Measurements from ENCODE around the gene FBXO9. TPM values are rescaled to one million over a fixed set of nuclear protein-coding genes. Genes with fewer than 3 reads are reported as not detected.

Gene FBXO9
- polyA plus RNA-seq, 4 donors = 30.6 to 121 (median 39.0) TPM

GRCh38 chr6:53119349-53119748 is 54.1 kb downstream of the FBXO9 start:
- FAIRE-seq (no peak), DNase-seq (no peak)
- H3K9me3 ChIP-seq (ENCODE audit: control insufficient read depth in 2 of 2, insufficient read depth in 1 of 2, low read depth in 1 of 2, low read length in 1 of 2) = peaks cover 0 to 3% of the 10 kb centered on the region in 2 donors
- H3K27me3 ChIP-seq (ENCODE audit: control insufficient read depth in 3 of 3, insufficient read depth in 3 of 3, low read length in 3 of 3) = no peaks in the 10 kb centered on the region
- H3K4me1 ChIP-seq (ENCODE audit: control insufficient read depth in 3 of 3, insufficient read depth in 2 of 3, low read depth in 1 of 3, low read length in 2 of 3) = peaks cover 0 to 4% (median 0%) of the 10 kb centered on the region in 3 donors
- no peaks in the 10 kb centered on the region for H3K36me3 ChIP-seq (ENCODE audit: control insufficient read depth in 3 of 3, insufficient read depth in 2 of 3, low read depth in 1 of 3, low read length in 3 of 3)
- no peak overlapping the region for H3K4me3 ChIP-seq (ENCODE audit: low read depth in 1 of 3, low read length in 3 of 3)
- 64 to 90% (median 75%) methylated on average over 1 of the region's 1 CpG for WGBS, 3 donors
- peak overlapping the region in 1 of 3 donors; percentile 84 for H3K27ac ChIP-seq (ENCODE audit: low read depth in 1 of 3, low read length in 2 of 3)

- H3K27ac ChIP-seq (ENCODE audit: low read depth in 1 of 3, low read length in 2 of 3) = peak overlapping the region in 1 of 3 donors; percentile 84
- 21 to 33% (median 33%) methylated on average over 4 of the region's 4 CpGs for WGBS, 3 donors
- peak in 1 of 2 donors; percentile 22 for DNase-seq
These were observed 54.7 kb downstream of the FBXO9 start for GRCh38 chr6:53119772-53120409.

GRCh38 chr6:53124131-53124800 is 59.1 kb downstream of the FBXO9 start:
- DNase-seq (no peak), FAIRE-seq (no peak)
- H3K36me3 ChIP-seq (ENCODE audit: control insufficient read depth in 3 of 3, insufficient read depth in 2 of 3, low read depth in 1 of 3, low read length in 3 of 3) = no peaks in the 10 kb centered on the region
- H3K27me3 ChIP-seq (ENCODE audit: control insufficient read depth in 3 of 3, insufficient read depth in 3 of 3, low read length in 3 of 3) = peaks cover 0 to 2% (median 0%) of the 10 kb centered on the region in 3 donors
- 94 to 96% (median 95%) methylated on average over 10 of the region's 10 CpGs for WGBS, 3 donors
- no peak overlapping the region for H3K27ac ChIP-seq (ENCODE audit: low read depth in 1 of 3, low read length in 2 of 3)
- no peaks in the 10 kb centered on the region for H3K9me3 ChIP-seq (ENCODE audit: control insufficient read depth in 2 of 2, insufficient read depth in 1 of 2, low read depth in 1 of 2, low read length in 1 of 2)
- no peak overlapping the region for H3K4me3 ChIP-seq (ENCODE audit: low read depth in 1 of 3, low read length in 3 of 3)
- H3K4me1 ChIP-seq (ENCODE audit: control insufficient read depth in 3 of 3, insufficient read depth in 2 of 3, low read depth in 1 of 3, low read length in 2 of 3) = no peaks in the 10 kb centered on the region

More at GRCh38 chr6:53119772-53120409, 54.7 kb downstream of the FBXO9 start:
- Histone ChIP-seq H3K27me3 (ENCODE audit: control insufficient read depth in 3 of 3, insufficient read depth in 3 of 3, low read length in 3 of 3) (no peaks in the 10 kb centered on the region), H3K36me3 (ENCODE audit: control insufficient read depth in 3 of 3, insufficient read depth in 2 of 3, low read depth in 1 of 3, low read length in 3 of 3) (no peaks in the 10 kb centered on the region), H3K4me1 (ENCODE audit: control insufficient read depth in 3 of 3, insufficient read depth in 2 of 3, low read depth in 1 of 3, low read length in 2 of 3) (peaks cover 0 to 4% (median 0%) of the 10 kb centered on the region in 3 donors), H3K4me3 (ENCODE audit: low read depth in 1 of 3, low read length in 3 of 3) (no peak overlapping the region), H3K9me3 (ENCODE audit: control insufficient read depth in 2 of 2, insufficient read depth in 1 of 2, low read depth in 1 of 2, low read length in 1 of 2) (peaks cover 0 to 3% of the 10 kb centered on the region in 2 donors)
- no peak for FAIRE-seq

GRCh38 chr6:53125276-53125675 is 60.1 kb downstream of the FBXO9 start:
- Histone ChIP-seq H3K36me3 (ENCODE audit: control insufficient read depth in 3 of 3, insufficient read depth in 2 of 3, low read depth in 1 of 3, low read length in 3 of 3) (no peaks in the 10 kb centered on the region), H3K4me3 (ENCODE audit: low read depth in 1 of 3, low read length in 3 of 3) (no peak overlapping the region), H3K4me1 (ENCODE audit: control insufficient read depth in 3 of 3, insufficient read depth in 2 of 3, low read depth in 1 of 3, low read length in 2 of 3) (no peaks in the 10 kb centered on the region), H3K27ac (ENCODE audit: low read depth in 1 of 3, low read length in 2 of 3) (no peak overlapping the region), H3K9me3 (ENCODE audit: control insufficient read depth in 2 of 2, insufficient read depth in 1 of 2, low read depth in 1 of 2, low read length in 1 of 2) (no peaks in the 10 kb centered on the region), H3K27me3 (ENCODE audit: control insufficient read depth in 3 of 3, insufficient read depth in 3 of 3, low read length in 3 of 3) (peaks cover 0 to 2% (median 0%) of the 10 kb centered on the region in 3 donors)
- DNase-seq (no peak), FAIRE-seq (no peak)
- 79 to 94% (median 85%) methylated on average over 4 of the region's 4 CpGs for WGBS, 3 donors

GRCh38 chr6:53128842-53129241 is 63.6 kb downstream of the FBXO9 start:
- no peaks in the 10 kb centered on the region for H3K4me1 ChIP-seq (ENCODE audit: control insufficient read depth in 3 of 3, insufficient read depth in 2 of 3, low read depth in 1 of 3, low read length in 2 of 3)
- H3K9me3 ChIP-seq (ENCODE audit: control insufficient read depth in 2 of 2, insufficient read depth in 1 of 2, low read depth in 1 of 2, low read length in 1 of 2) = no peaks in the 10 kb centered on the region
- H3K36me3 ChIP-seq (ENCODE audit: control insufficient read depth in 3 of 3, insufficient read depth in 2 of 3, low read depth in 1 of 3, low read length in 3 of 3) = no peaks in the 10 kb centered on the region
- peaks cover 0 to 2% (median 0%) of the 10 kb centered on the region in 3 donors for H3K27me3 ChIP-seq (ENCODE audit: control insufficient read depth in 3 of 3, insufficient read depth in 3 of 3, low read length in 3 of 3)
- DNase-seq (no peak), FAIRE-seq (no peak)
- no peak overlapping the region for H3K4me3 ChIP-seq (ENCODE audit: low read depth in 1 of 3, low read length in 3 of 3)
- H3K27ac ChIP-seq (ENCODE audit: low read depth in 1 of 3, low read length in 2 of 3) = no peak overlapping the region
- 69 to 78% (median 77%) methylated on average over 5 of the region's 5 CpGs for WGBS, 3 donors

GRCh38 chr6:53130569-53131290 is 65.5 kb downstream of the FBXO9 start:
- Histone ChIP-seq H3K27ac (ENCODE audit: low read depth in 1 of 3, low read length in 2 of 3) (no peak overlapping the region), H3K4me1 (ENCODE audit: control insufficient read depth in 3 of 3, insufficient read depth in 2 of 3, low read depth in 1 of 3, low read length in 2 of 3) (peaks cover 0 to 10% (median 0%) of the 10 kb centered on the region in 3 donors), H3K27me3 (ENCODE audit: control insufficient read depth in 3 of 3, insufficient read depth in 3 of 3, low read length in 3 of 3) (peaks cover 0 to 2% (median 0%) of the 10 kb centered on the region in 3 donors), H3K36me3 (ENCODE audit: control insufficient read depth in 3 of 3, insufficient read depth in 2 of 3, low read depth in 1 of 3, low read length in 3 of 3) (no peaks in the 10 kb centered on the region), H3K4me3 (ENCODE audit: low read depth in 1 of 3, low read length in 3 of 3) (no peak overlapping the region), H3K9me3 (ENCODE audit: control insufficient read depth in 2 of 2, insufficient read depth in 1 of 2, low read depth in 1 of 2, low read length in 1 of 2) (no peaks in the 10 kb centered on the region)
- DNase-seq (no peak), FAIRE-seq (no peak)
- WGBS, 3 donors = 73 to 77% (median 74%) methylated on average over 6 of the region's 6 CpGs

GRCh38 chr6:53133961-53134360 is 68.8 kb downstream of the FBXO9 start:
- Histone ChIP-seq H3K36me3 (ENCODE audit: control insufficient read depth in 3 of 3, insufficient read depth in 2 of 3, low read depth in 1 of 3, low read length in 3 of 3) (no peaks in the 10 kb centered on the region), H3K4me3 (ENCODE audit: low read depth in 1 of 3, low read length in 3 of 3) (no peak overlapping the region), H3K4me1 (ENCODE audit: control insufficient read depth in 3 of 3, insufficient read depth in 2 of 3, low read depth in 1 of 3, low read length in 2 of 3) (peaks cover 0 to 10% (median 0%) of the 10 kb centered on the region in 3 donors), H3K9me3 (ENCODE audit: control insufficient read depth in 2 of 2, insufficient read depth in 1 of 2, low read depth in 1 of 2, low read length in 1 of 2) (no peaks in the 10 kb centered on the region), H3K27ac (ENCODE audit: low read depth in 1 of 3, low read length in 2 of 3) (no peak overlapping the region), H3K27me3 (ENCODE audit: control insufficient read depth in 3 of 3, insufficient read depth in 3 of 3, low read length in 3 of 3) (no peaks in the 10 kb centered on the region)
- DNase-seq (no peak), FAIRE-seq (no peak)
- 85 to 90% (median 87%) methylated on average over 16 of the region's 16 CpGs for WGBS, 3 donors

GRCh38 chr6:53134601-53135235 is 69.5 kb downstream of the FBXO9 start:
- Histone ChIP-seq H3K9me3 (ENCODE audit: control insufficient read depth in 2 of 2, insufficient read depth in 1 of 2, low read depth in 1 of 2, low read length in 1 of 2) (no peaks in the 10 kb centered on the region), H3K27ac (ENCODE audit: low read depth in 1 of 3, low read length in 2 of 3) (peak overlapping the region in 1 of 3 donors; percentile 10), H3K4me3 (ENCODE audit: low read depth in 1 of 3, low read length in 3 of 3) (no peak overlapping the region), H3K4me1 (ENCODE audit: control insufficient read depth in 3 of 3, insufficient read depth in 2 of 3, low read depth in 1 of 3, low read length in 2 of 3) (peaks cover 0 to 10% (median 0%) of the 10 kb centered on the region in 3 donors), H3K27me3 (ENCODE audit: control insufficient read depth in 3 of 3, insufficient read depth in 3 of 3, low read length in 3 of 3) (no peaks in the 10 kb centered on the region), H3K36me3 (ENCODE audit: control insufficient read depth in 3 of 3, insufficient read depth in 2 of 3, low read depth in 1 of 3, low read length in 3 of 3) (no peaks in the 10 kb centered on the region)
- DNase-seq = peak; percentile 25 to 66
- no peak for FAIRE-seq
- 8 to 43% (median 14%) methylated on average over 8 of the region's 8 CpGs for WGBS, 3 donors

Data from small intestine (tissue), 7 donors.